ENCODE results near the gene GFER. TPM values are rescaled to one million over a fixed set of nuclear protein-coding genes. Genes with fewer than 3 reads are reported as not detected.

The GFER gene
- total RNA-seq, 1 donor from 2014 or later, result 31.6 TPM

DNA sequence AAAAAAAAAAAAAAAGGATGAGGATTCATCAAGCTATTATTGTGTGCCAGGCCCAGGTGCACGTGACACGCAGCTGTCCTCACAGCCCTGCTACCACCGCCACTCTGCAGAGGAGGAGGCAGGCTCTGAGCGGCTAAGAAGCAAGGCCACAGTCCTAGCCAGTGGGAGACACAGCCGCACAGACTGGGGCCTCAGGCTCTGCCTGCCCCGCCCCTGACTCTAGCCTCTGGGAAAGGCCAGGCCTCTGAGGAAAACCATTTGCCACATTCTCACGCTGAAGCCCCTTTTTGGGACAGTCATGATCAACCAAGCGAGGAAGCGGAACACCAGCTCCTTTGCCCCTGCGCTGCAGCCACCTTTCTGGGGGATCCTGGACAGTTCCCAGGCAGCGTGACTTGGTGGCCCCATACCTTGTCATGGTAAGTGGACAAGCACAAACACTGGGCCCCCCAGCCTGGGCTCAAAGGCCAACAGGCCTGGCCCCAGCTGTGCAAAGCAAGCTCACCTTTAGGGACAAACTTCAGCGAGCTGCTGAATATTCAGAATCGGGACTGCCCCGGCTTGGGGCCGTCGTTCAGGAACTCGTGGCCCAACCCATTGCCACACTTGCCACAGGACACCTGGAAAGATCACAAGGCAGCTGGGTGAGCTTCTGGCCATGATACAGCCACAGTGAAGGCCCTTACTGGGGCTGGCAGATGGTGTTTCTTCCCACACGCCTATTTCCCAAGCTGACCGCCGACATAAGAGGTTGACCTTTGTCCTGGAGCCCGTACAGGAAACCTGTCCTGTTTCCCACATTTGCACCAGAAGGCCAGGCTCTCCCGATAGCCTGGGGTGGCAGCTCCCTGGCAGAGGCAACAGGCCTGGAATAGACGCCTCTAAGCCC lies 43.5 kb upstream of the GFER start:
- H3K4me1 Mint-ChIP-seq, result peaks cover 30% of the 10 kb centered on the region
- H3K4me3 Mint-ChIP-seq, result no peak overlapping the region
- DNase-seq (no peak), ATAC-seq (ENCODE audit: low read depth) (no peak)
- H3K27me3 Mint-ChIP-seq, result no peaks in the 10 kb centered on the region
- no peak overlapping the region for H3K27ac Mint-ChIP-seq
- H3K36me3 Mint-ChIP-seq (ENCODE audit: low read depth), result peaks cover 21% of the 10 kb centered on the region
- TF ChIP-seq, protein P1, sequence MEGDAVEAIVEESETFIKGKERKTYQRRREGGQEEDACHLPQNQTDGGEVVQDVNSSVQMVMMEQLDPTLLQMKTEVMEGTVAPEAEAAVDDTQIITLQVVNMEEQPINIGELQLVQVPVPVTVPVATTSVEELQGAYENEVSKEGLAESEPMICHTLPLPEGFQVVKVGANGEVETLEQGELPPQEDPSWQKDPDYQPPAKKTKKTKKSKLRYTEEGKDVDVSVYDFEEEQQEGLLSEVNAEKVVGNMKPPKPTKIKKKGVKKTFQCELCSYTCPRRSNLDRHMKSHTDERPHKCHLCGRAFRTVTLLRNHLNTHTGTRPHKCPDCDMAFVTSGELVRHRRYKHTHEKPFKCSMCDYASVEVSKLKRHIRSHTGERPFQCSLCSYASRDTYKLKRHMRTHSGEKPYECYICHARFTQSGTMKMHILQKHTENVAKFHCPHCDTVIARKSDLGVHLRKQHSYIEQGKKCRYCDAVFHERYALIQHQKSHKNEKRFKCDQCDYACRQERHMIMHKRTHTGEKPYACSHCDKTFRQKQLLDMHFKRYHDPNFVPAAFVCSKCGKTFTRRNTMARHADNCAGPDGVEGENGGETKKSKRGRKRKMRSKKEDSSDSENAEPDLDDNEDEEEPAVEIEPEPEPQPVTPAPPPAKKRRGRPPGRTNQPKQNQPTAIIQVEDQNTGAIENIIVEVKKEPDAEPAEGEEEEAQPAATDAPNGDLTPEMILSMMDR (IDR thresholded peaks at IDR 0.05), result no peak
- ChIA-PET POLR2A (interaction anchor here (0.6 to 2.1 kb wide), 4 partner anchors 8 to 215 kb away, joined by 4 to 16 read pairs (median 8); partner anchors contain the start of genes RPS2 and TRAF7), CTCF (no interaction called here)
- no peaks in the 10 kb centered on the region for H3K9me3 Mint-ChIP-seq
- intact Hi-C loops (cut with micrococcal nuclease), result no loop called here

DNA sequence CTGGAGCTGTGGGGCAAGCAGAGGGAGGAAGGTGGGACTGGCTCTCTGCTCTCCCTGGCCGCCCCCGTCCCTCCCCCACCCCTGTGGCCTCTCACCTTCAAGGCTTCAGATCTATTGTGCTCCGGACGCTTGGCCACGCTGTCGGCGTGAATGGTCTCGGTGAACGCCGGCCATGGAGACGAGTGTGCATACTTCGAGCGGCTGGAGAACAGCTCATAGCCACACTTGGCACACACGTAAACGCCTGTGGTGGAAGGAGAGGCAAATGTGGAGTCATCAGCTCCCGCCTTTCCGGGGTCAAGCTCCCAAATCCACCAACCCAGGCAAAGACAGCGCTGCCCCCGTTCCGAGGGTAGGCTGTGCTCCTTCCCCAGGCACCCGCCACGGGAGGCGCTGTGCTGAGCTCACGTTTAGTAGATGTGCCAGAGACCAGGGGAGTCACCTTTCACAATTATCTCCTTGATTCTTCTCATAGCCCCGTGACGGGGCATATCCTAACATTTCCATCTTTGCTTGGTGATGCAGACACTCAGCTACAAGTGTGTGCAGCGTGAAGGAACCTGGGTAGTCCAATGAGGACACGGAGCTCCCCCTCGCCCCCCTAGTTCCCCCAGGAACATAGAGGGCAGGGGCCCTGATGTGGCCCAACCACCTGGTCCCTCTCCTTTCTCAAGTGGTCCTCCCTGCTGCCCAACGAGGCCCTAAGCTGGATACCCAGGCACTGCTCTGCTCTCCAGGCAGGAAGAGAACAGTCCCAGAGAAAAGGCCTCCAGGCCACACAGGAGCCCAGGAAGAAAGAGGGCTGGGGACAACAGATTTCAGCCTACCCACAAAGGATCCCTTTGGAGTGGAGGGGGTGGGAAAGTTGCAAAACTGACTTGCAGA lies 42.6 kb upstream of the GFER start:
- intact Hi-C loops (cut with micrococcal nuclease), result loop anchor here (2.0 kb wide), 1 partner anchor 13 kb away; no protein-coding TSS in a partner anchor
- H3K9me3 Mint-ChIP-seq, result no peaks in the 10 kb centered on the region
- ChIA-PET CTCF (no interaction called here), POLR2A (interaction anchor here (0.9 to 2.6 kb wide), 4 partner anchors 20 to 214 kb away, joined by 4 to 16 read pairs (median 10); partner anchors contain the start of genes RPS2, TBL3 and TRAF7)
- no peak for ATAC-seq (ENCODE audit: low read depth)
- peak overlapping the region; percentile 87 for H3K4me3 Mint-ChIP-seq
- peaks cover 21% of the 10 kb centered on the region for H3K36me3 Mint-ChIP-seq (ENCODE audit: low read depth)
- DNase-seq, result no peak
- H3K27me3 Mint-ChIP-seq, result no peaks in the 10 kb centered on the region
- TF ChIP-seq, protein P1 (IDR thresholded peaks at IDR 0.05), result no peak
- H3K4me1 Mint-ChIP-seq, result peaks cover 30% of the 10 kb centered on the region
- H3K27ac Mint-ChIP-seq, result peak overlapping the region; percentile 18

DNA sequence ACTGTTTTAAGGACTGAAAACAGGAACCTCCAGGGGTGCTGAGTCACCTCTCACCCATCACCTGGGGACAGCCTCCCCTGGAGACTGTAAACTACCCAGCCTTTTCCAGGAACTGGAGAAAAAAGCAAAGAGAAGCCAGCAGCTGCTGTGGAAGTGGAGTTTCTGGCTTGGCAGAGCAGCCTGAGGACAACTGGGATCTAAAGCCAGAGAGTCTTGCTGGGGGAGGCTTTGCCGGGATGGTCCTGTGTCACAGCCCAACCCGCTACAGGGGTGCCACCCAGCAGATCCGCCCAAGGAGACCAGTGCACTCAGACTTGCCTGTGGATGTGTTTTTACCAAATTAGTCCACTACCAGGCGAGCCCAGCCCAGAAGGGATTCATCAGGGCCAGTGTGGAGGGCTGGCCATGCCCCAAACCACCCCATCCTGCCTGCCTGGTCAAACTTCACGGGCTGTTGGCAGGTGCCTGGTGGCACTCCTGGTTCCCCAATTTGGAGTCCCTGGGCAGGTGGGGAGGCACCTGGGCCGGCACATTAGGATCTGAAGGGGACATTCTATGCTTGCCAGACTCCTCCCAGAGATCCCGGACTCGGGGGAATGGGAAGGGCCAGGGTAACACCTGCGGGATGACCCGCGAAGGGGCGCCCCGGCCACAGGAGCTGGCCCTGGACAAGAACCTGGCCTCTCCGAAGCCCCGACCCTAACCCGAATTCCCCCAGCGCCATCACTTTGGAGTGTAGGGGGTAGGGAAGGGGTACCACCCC lies 41.8 kb upstream of the GFER start:
- ATAC-seq (ENCODE audit: low read depth) (no peak), DNase-seq (no peak)
- H3K9me3 Mint-ChIP-seq, result no peaks in the 10 kb centered on the region
- peaks cover 18% of the 10 kb centered on the region for H3K36me3 Mint-ChIP-seq (ENCODE audit: low read depth)
- H3K27ac Mint-ChIP-seq, result no peak overlapping the region
- intact Hi-C loops (cut with micrococcal nuclease), result loop anchor here (2.0 kb wide), 1 partner anchor 13 kb away; no protein-coding TSS in a partner anchor
- TF ChIP-seq, protein P1 (IDR thresholded peaks at IDR 0.05), result no peak
- peak overlapping the region; percentile 87 for H3K4me3 Mint-ChIP-seq
- H3K27me3 Mint-ChIP-seq, result no peaks in the 10 kb centered on the region
- ChIA-PET CTCF (no interaction called here), POLR2A (interaction anchor here (1.5 to 2.6 kb wide), 4 partner anchors 15 to 29 kb away, joined by 4 to 44 read pairs (median 14); partner anchors contain the start of genes RPS2 and TBL3)
- H3K4me1 Mint-ChIP-seq, result peaks cover 30% of the 10 kb centered on the region

DNA sequence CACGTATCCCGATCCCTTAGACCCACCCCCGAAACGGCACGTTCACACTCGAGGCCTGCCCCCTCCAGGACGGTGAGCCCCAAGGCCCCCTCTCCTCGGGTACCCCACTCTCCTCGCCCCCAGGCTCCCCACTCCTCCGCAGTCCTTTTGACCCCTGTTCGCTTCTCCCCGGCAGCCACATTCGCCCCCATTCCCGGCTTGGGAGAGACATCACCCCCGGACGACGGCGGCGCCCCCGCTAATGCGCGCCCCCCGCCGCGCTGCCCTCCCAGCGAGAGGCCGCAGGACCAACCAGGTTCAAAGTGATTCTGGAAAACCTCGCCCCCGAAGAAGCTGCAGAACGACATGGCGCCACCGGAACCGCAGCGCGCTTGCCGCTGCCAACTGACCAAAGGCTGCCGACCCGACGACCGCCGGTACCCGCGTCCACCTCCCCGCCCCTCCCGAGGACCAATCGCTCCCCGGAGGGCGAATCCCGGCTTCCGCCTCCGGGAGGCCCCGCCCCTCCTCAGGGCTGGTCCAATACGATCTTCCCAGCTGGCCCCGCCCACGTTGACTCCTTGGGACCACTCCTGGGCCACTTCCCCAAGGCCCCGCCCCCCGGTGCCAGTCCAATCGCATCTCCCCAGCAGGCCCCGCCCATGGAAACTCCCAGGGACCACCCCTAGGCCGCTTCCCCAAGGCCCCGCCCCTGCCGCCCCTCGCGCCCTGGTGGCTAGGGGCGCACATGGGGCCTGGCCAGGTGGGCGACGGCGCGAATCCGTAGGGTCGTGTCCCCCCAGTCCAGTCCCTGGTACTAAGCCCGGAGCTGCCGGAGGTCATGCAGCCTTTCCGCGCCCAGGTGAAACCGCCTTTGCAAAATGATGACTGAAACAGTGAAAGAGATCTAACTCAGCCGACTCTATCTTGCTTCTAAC lies 40.9 kb upstream of the GFER start, which contains the start of gene MSRB1:
Gene MSRB1 (minus strand): TSS at position 390 of the 917 bp plus-strand sequence. CDS start 43 bp downstream, at position 347.
- intact Hi-C loops (cut with micrococcal nuclease), result loop anchor here (1.0 to 2.0 kb wide), 5 partner anchors 14 to 161 kb away; partner anchors contain the start of genes NDUFB10, NUBP2, RPS2 and SPSB3
- TF ChIP-seq, protein P1 (IDR thresholded peaks at IDR 0.05), result no peak
- Mint-ChIP-seq H3K27me3 (no peaks in the 10 kb centered on the region), H3K4me1 (peaks cover 30% of the 10 kb centered on the region), H3K9me3 (no peaks in the 10 kb centered on the region), H3K27ac (peak within 1 kb of the TSS; percentile 74), H3K36me3 (ENCODE audit: low read depth) (peaks cover 14% of the 10 kb centered on the region), H3K4me3 (peak within 1 kb of the TSS; percentile 87)
- ATAC-seq (ENCODE audit: low read depth) (peak; percentile 98), DNase-seq (peak; percentile 99)
- POLR2A ChIA-PET, result interaction anchor here (0.5 to 2.6 kb wide), 14 partner anchors 14 to 1489 kb away, joined by 3 to 44 read pairs (median 4); partner anchors contain the start of genes EME2, FAHD1, NDUFB10 and NME3
- CTCF ChIA-PET, result interaction anchor here (1.0 to 1.1 kb wide), 2 partner anchors 15 to 84 kb away, joined by 3 to 4 read pairs; partner anchors contain the start of gene NHERF2
